ENCODE results near the gene TMEM240. TPM values are rescaled to one million over a fixed set of nuclear protein-coding genes. Genes with fewer than 3 reads are reported as not detected.

TMEM240 gene
- total and polyA plus RNA-seq, 9 of the 15 experiments (the other 6 are each of a cell fraction or from before 2014, with no cell fraction given) = 0.24 to 2.0 (median 0.69) TPM; not detected in 5

GRCh38 chr1:1574721-1575537 lies 34.5 kb upstream of the TMEM240 start, which contains the start of gene SSU72 (continued):
- TF ChIP-seq, protein P1, sequence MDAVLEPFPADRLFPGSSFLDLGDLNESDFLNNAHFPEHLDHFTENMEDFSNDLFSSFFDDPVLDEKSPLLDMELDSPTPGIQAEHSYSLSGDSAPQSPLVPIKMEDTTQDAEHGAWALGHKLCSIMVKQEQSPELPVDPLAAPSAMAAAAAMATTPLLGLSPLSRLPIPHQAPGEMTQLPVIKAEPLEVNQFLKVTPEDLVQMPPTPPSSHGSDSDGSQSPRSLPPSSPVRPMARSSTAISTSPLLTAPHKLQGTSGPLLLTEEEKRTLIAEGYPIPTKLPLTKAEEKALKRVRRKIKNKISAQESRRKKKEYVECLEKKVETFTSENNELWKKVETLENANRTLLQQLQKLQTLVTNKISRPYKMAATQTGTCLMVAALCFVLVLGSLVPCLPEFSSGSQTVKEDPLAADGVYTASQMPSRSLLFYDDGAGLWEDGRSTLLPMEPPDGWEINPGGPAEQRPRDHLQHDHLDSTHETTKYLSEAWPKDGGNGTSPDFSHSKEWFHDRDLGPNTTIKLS (IDR thresholded peaks at IDR 0.05; ENCODE audit: borderline replicate concordance, low read depth) = peak; percentile 84; the same call in 1 of the 2 replicates
- TF ChIP-seq JUN (IDR thresholded peaks at IDR 0.05; ENCODE audit: borderline replicate concordance, low read depth, low read length) (peak; percentile 59; the same call in 1 of the 2 replicates), JUN (CRISPR knock-in tag; IDR thresholded peaks at IDR 0.05; ENCODE audit: borderline replicate concordance) (no peak; the same call in none of the 2 replicates)

GRCh38 chr1:1573843-1574720 lies 33.7 kb upstream of the TMEM240 start:
- no peaks in the 10 kb centered on the region for H3K9me1 ChIP-seq (ENCODE audit: control insufficient read depth, insufficient read depth, low read length)
- peaks cover 15 to 38% of the 10 kb centered on the region in 2 experiments; a peak in 4 of 5 replicates for H3K4me1 ChIP-seq (replicated peaks in 1 of 2; ENCODE audit: control insufficient read depth in 2 of 2, insufficient read depth in 2 of 2, low read length in 2 of 2)
- CTCF ChIA-PET (ENCODE audit: low intra/inter-chr PET ratio) = interaction anchor here (0.5 to 1.7 kb wide), 2 partner anchors 47 to 506 kb away, joined by 3 to 5 read pairs; no protein-coding TSS in a partner anchor
- H3K79me2 ChIP-seq (ENCODE audit: control insufficient read depth, insufficient read depth, low read length) = peaks cover 63% of the 10 kb centered on the region
- H3K27ac ChIP-seq (ENCODE audit: extremely low read depth, low read depth, low read length) = peak overlapping the region; percentile 99
- POLR2A ChIA-PET = interaction anchor here (0.7 to 3.4 kb wide), 3 partner anchors 9 to 48 kb away, joined by 3 to 13 read pairs (median 3); no protein-coding TSS in a partner anchor
- peak; percentile 82 to 87 (median 86) for DNase-seq (ENCODE audit: extremely low read depth in 1 of 4, low spot score in 3 of 4)
- intact Hi-C loops (cut with micrococcal nuclease) = loop anchor here (5.0 kb wide), 1 partner anchor 83 kb away; the partner anchor contains the start of gene CDK11B
- peak; percentile 78 for FAIRE-seq
- BruUV-seq (replicated peaks) = TSS peak; percentile 83
- H3K9me3 ChIP-seq (replicated peaks; ENCODE audit: control insufficient read depth, insufficient read depth, low read depth, low read length) = no peaks in the 10 kb centered on the region
- H3K27me3 ChIP-seq (ENCODE audit: control insufficient read depth in 2 of 2, insufficient read depth in 2 of 2, low read length in 2 of 2) = peaks cover 0 to 12% of the 10 kb centered on the region in 2 experiments; a peak in 2 of 5 replicates
- peak overlapping the region; percentile 95 for H2AFZ ChIP-seq (ENCODE audit: low read depth, low read length)
- H4K20me1 ChIP-seq (replicated peaks; ENCODE audit: control insufficient read depth, insufficient read depth, low read length) = peaks cover 5% of the 10 kb centered on the region; the same call in 1 of the 2 replicates
- under 1% methylated on average over 96 of the region's 96 CpGs for WGBS (ENCODE audit: insufficient coverage, low coverage, missing lambda C conversion rate)
- ATAC-seq = peak; percentile 83
- peak overlapping the region; percentile 85 for H3K4me2 ChIP-seq (ENCODE audit: insufficient read depth, low read length)
- peak overlapping the region; percentile 98 to 99 for H3K9ac ChIP-seq (ENCODE audit: insufficient read depth in 1 of 2, low read depth in 2 of 2, low read length in 2 of 2)
- H3K4me3 ChIP-seq = peak overlapping the region; percentile 100
- peaks cover 36% of the 10 kb centered on the region for H3K36me3 ChIP-seq (ENCODE audit: control insufficient read depth, insufficient read depth, low read length)
- in situ Hi-C loops (cut with MboI) = no loop called here
- TF ChIP-seq ZNF57 (CRISPR knock-in tag; IDR thresholded peaks at IDR 0.05) = no peak
- no peak for TF ChIP-seq CHAMP1 (IDR thresholded peaks at IDR 0.05)
- TF ChIP-seq PTRF (tag; IDR thresholded peaks at IDR 0.05) = no peak
- no peak; the same call in 1 of the 2 replicates for TF ChIP-seq POLR2A (conservative IDR thresholded peaks at IDR 0.05)
- no peak for TF ChIP-seq ZNF316 (IDR thresholded peaks at IDR 0.05)
- no peak for TF ChIP-seq MCM3 (IDR thresholded peaks at IDR 0.05)
- no peak for TF ChIP-seq BMI1 (IDR thresholded peaks at IDR 0.05; ENCODE audit: low read length)
- no peak for TF ChIP-seq EP300 (IDR thresholded peaks at IDR 0.05; ENCODE audit: low read length)
- TF ChIP-seq NR2F6 (CRISPR knock-in tag; IDR thresholded peaks at IDR 0.05) = no peak; the same call in 1 of the 2 replicates
- TF ChIP-seq KDM2B (CRISPR knock-in tag; IDR thresholded peaks at IDR 0.05) = no peak
- TF ChIP-seq SAFB (IDR thresholded peaks at IDR 0.05; ENCODE audit: borderline replicate concordance, low read depth, low read length) = peak; percentile 55; the same call in 1 of the 2 replicates
- TF ChIP-seq SMARCA5 (IDR thresholded peaks at IDR 0.05) = no peak
